AG09319 (cell line): Measurements from ENCODE around the gene MED29.

Experiments
- DNase-seq: peaks from one replicate; pipeline ENCODE4 v3.0.0-alpha.2; 2010; ENCODE audit warnings: low read depth; ENCODE audit errors: extremely low read depth
- TF ChIP-seq, protein P1 (sequence below): IDR thresholded peaks from 2 replicates; pipeline ENCODE4 v1.5.1; 2011; ENCODE audit warnings: low read depth, mild to moderate bottlenecking, inconsistent platforms, low read length, moderate library complexity

The MED29 gene

DNA sequence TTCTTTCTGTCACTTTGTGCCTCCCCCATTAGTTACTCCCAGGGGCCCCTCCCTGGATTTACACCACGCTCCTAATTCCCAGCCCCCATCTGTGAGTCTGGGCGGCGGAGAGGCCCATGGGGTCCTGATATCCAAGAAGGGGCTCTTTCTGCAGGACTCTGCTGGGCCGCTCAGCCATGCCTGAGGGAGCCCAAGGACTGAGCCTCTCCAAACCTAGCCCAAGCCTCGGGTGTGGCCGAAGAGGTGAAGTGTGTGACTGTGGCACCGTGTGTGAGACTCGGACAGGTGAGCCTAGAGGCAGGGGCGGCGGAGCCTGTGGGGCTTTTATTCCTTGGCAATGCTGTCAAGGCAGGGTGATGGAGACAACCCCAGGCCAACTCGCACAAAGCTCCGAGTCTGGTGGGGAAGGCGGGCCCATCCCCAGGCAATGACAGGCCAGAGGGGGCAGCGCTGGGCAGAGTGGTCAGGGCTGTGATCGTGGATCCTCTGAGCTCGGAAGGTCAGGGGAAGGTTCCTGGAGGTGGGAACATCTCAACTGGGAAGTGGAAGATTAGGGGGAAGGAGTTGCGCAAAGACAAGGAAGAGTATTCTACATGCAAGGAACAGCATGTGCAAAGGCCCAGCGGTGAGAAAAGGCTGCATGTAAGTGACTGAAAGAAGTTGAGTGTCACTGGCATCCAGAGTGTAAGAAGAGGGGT, 22.9 kb downstream of the MED29 start:
- TF ChIP-seq, protein P1, sequence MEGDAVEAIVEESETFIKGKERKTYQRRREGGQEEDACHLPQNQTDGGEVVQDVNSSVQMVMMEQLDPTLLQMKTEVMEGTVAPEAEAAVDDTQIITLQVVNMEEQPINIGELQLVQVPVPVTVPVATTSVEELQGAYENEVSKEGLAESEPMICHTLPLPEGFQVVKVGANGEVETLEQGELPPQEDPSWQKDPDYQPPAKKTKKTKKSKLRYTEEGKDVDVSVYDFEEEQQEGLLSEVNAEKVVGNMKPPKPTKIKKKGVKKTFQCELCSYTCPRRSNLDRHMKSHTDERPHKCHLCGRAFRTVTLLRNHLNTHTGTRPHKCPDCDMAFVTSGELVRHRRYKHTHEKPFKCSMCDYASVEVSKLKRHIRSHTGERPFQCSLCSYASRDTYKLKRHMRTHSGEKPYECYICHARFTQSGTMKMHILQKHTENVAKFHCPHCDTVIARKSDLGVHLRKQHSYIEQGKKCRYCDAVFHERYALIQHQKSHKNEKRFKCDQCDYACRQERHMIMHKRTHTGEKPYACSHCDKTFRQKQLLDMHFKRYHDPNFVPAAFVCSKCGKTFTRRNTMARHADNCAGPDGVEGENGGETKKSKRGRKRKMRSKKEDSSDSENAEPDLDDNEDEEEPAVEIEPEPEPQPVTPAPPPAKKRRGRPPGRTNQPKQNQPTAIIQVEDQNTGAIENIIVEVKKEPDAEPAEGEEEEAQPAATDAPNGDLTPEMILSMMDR: peak; percentile 43
- no peak for DNase-seq

DNA sequence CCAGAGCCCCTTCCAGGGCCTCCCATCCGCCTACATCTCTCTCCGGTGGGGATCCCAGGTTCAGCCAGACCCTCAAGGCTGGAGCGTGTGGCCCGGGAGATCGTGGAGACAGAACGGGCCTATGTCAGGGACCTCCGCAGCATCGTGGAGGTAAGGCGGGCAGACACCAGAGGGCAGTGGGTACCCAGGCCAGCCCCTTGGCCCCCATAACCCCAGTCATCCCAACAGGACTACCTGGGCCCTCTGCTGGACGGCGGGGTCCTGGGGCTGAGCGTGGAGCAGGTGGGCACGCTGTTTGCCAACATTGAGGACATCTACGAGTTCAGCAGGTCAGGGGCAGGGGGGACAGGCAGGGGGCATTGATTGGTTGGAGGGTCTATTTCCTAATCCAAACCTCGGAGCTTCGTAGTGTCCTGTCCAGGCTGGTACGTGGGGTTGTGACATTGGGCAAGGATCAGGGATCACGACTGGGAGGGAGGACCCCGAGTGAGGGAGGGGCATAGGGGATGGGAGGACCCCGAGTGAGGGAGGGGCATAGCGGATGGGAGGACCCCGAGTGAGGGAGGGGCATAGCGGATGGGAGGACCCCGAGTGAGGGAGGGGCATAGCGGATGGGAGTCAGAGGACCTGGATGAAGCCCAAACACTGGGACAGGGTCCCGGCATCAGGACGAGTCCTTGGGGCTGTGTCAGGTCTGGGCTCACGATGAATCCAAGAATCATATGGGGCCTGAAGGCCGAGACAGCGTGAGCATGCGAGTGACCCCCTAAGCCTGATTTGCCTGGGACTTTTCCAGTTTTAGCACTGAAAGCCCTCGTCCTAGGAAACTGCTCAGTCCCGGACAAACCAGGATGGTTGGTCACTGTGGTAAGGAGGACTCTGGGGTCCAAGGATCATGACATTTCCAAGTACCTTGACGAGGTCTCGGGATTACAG, 24.2 kb downstream of the MED29 start:
- no peak for DNase-seq
- TF ChIP-seq, protein P1: no peak

DNA sequence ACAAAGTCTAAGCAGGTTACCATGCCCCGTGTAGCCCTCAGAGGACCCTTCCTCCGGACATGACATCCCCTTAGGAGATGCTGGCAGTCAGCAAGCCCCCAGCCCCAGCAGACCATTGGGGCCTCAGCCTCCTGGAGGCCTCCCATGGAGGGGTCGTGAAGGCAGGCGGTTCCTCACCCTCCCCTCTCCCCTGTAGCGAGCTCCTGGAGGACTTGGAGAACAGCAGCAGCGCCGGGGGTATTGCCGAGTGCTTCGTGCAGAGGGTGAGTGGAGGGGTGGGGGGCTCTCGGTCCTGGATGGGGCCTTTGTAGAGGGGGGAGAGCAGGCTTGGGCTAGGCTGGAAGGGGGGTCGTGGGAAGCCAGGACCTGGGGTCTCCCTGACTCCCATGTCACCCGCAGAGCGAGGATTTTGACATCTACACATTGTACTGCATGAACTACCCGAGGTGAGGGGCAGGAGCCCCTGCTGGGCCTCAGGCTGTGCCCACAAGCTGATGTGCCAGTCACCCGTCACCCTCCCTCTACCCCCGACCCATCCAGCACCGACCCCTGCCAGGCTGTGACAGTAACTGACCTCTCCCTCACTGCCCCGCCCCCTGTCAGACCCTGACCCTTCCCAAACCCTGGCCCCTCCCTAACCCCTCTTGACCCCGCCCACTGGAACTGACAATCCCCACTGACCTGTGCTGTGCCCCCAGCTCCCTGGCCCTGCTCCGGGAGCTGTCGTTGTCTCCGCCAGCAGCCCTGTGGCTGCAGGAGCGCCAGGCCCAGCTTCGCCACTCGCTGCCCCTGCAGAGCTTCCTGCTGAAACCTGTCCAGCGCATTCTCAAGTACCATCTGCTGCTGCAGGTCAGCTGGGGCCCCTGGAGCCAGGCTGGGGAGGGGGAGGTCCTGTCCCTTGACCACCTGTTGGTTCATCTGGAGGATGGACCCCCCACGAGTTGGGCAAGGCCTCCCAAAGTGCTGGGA, 25.3 kb downstream of the MED29 start:
- no peak for DNase-seq
- TF ChIP-seq, protein P1: no peak

DNA sequence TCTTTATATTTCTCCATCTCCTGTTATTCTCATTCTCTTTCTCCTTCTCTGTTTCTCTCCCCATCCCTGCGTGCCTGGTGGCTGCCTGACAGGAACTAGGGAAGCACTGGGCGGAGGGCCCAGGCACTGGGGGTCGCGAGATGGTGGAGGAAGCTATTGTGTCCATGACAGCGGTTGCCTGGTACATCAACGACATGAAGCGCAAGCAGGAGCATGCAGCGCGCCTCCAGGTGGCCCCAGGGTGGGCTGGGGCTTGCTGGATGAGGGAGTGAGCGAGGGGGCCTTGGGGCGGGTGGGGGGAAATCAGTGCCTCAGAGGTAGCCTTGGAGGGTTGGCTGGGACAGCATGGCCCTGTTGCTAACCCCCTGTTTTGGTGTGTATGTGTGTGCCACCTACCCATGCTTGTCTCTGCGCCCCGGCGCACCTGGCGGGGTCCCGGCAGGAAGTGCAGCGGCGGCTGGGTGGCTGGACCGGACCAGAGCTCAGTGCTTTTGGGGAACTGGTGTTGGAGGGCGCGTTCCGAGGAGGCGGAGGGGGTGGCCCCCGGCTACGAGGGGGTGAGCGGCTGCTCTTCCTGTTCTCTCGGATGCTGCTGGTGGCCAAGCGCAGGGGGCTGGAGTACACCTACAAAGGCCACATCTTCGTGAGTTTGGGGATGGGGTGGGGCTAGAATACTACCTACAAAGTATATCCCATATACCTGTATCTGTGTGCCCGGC, 26.4 kb downstream of the MED29 start:
- TF ChIP-seq, protein P1: no peak
- DNase-seq: no peak

DNA sequence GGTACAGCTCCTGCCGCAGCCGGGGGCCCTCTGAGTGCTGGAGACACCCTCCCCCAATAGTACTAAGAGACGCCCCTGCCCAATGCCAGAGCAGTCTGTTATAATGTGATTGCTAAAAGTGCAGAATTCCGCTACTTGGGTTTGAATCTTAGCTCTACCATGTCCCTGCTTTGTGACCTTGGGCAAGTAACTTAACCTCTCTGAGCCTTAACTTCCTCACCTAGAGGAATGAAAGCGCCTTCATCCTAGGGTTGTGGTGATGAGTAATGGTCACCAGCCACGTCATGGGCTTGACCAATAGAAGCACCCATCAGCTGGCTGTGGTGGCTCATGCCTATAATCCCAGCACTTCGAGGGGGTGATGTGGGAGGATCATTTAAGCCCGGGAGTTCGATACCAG, 27.8 kb downstream of the MED29 start:
- no peak for DNase-seq
- TF ChIP-seq, protein P1: no peak

DNA sequence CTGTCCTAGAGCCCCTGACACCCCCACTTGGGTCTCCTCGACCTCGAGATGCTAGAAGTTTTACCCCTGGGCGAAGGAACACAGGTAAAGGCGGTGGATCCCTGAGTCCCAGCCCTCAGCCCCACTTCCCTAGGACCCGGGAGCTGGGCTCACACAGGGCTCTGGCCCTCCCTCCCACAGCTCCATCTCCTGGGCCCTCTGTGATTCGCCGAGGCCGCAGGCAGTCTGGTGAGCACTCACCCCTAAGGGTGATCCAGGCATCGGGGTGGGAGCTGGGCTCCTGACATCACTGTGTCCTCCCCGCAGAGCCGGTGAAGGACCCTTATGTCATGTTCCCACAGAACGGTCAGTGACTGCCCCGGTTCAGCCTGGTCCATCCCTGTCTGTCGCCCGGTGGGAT, 29.6 kb downstream of the MED29 start:
- no peak for DNase-seq
- TF ChIP-seq, protein P1: no peak
